Mesothelial cell of epicardium (in vitro differentiated cells): ENCODE data around the gene SLC22A23. TPM values are rescaled to one million over a fixed set of nuclear protein-coding genes. Genes with fewer than 3 reads are reported as not detected.

Source experiments
- DNase-seq, 2 experiments: peaks; one replicate each; pipeline ENCODE4 v3.0.0; 2021; ENCODE audit warnings: low spot score in 2 of 2; ENCODE audit not compliant: unreplicated experiment in 2 of 2
- H3K27ac Mint-ChIP-seq: 2 replicates; pipeline ENCODE4 v1.8.0; 2021; ENCODE audit warnings: mixed read lengths
- H3K27me3 Mint-ChIP-seq: 2 replicates; pipeline ENCODE4 v1.8.0; 2021; ENCODE audit warnings: low read depth, mixed read lengths
- H3K36me3 Mint-ChIP-seq: 2 replicates; pipeline ENCODE4 v1.8.0; 2021; ENCODE audit warnings: mixed read lengths
- H3K4me1 Mint-ChIP-seq: 2 replicates; pipeline ENCODE4 v1.8.0; 2021; ENCODE audit warnings: mixed read lengths
- H3K4me3 Mint-ChIP-seq: 2 replicates; pipeline ENCODE4 v1.8.0; 2021; ENCODE audit warnings: mild to moderate bottlenecking, moderate library complexity, mixed read lengths
- H3K9me3 Mint-ChIP-seq: 2 replicates; pipeline ENCODE4 v1.8.0; 2021; ENCODE audit warnings: mixed read lengths
- total RNA-seq: library from RNA; stranded (reverse); gene quantifications from 3 replicates; pipeline ENCODE4 v1.2.1, GENCODE V29; 2021
- TF ChIP-seq, protein P1 (sequence below): fragments of 200-600 bp; sonication (generic); IDR thresholded peaks from one replicate; pipeline ENCODE4 v1.5.0; 2021; ENCODE audit warnings: antibody characterized with exemption; ENCODE audit not compliant: unreplicated experiment

SLC22A23 gene
- total RNA-seq, 1 donor from 2014 or later = 25.0 TPM

DNA sequence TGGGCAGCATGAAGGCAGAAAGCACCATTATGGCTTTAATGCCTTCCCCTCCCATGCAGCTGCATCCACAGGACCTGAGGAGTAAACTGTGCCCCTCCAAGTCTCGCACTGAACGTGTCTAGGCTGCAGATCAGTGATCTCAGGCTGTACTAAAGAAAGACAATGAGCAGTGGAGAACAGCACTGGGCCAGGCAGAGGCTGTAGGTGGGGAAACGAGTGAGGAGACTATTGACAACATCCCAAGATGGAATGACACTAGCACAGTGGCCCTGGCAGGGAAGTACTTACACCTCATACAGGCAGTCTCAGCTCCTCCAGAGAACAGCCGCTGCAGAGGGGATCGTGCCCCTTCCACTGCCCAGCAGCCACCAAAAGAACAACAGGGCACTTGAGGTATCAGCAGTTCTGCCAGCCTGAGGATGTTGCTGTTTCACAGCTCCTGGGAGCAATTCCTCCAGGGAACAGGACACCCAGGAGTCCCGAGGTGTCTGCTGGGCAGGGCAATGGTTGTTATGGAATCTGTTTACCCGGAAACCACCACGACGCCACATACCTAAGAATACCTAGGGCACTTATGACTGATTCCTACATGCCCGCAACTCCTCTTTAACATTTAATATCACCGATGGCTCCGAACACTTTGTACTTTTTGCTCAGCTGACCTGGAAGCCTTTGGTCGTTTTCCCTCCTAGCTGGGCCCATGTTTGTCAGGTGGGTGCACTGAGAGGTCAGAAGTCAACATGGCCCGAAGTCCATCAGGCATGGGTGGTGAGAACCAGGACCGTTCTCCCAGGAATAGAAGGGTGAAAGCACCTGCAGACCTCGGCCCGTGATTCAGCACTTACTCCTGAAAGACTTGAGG lies 79.1 kb downstream of the SLC22A23 start:
- no peak overlapping the region for H3K4me3 Mint-ChIP-seq
- H3K9me3 Mint-ChIP-seq = no peaks in the 10 kb centered on the region
- no peaks in the 10 kb centered on the region for H3K27me3 Mint-ChIP-seq
- H3K36me3 Mint-ChIP-seq = no peaks in the 10 kb centered on the region
- peaks cover 54% of the 10 kb centered on the region for H3K4me1 Mint-ChIP-seq
- no peak for DNase-seq
- no peak overlapping the region for H3K27ac Mint-ChIP-seq
- TF ChIP-seq, protein P1, sequence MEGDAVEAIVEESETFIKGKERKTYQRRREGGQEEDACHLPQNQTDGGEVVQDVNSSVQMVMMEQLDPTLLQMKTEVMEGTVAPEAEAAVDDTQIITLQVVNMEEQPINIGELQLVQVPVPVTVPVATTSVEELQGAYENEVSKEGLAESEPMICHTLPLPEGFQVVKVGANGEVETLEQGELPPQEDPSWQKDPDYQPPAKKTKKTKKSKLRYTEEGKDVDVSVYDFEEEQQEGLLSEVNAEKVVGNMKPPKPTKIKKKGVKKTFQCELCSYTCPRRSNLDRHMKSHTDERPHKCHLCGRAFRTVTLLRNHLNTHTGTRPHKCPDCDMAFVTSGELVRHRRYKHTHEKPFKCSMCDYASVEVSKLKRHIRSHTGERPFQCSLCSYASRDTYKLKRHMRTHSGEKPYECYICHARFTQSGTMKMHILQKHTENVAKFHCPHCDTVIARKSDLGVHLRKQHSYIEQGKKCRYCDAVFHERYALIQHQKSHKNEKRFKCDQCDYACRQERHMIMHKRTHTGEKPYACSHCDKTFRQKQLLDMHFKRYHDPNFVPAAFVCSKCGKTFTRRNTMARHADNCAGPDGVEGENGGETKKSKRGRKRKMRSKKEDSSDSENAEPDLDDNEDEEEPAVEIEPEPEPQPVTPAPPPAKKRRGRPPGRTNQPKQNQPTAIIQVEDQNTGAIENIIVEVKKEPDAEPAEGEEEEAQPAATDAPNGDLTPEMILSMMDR = no peak

DNA sequence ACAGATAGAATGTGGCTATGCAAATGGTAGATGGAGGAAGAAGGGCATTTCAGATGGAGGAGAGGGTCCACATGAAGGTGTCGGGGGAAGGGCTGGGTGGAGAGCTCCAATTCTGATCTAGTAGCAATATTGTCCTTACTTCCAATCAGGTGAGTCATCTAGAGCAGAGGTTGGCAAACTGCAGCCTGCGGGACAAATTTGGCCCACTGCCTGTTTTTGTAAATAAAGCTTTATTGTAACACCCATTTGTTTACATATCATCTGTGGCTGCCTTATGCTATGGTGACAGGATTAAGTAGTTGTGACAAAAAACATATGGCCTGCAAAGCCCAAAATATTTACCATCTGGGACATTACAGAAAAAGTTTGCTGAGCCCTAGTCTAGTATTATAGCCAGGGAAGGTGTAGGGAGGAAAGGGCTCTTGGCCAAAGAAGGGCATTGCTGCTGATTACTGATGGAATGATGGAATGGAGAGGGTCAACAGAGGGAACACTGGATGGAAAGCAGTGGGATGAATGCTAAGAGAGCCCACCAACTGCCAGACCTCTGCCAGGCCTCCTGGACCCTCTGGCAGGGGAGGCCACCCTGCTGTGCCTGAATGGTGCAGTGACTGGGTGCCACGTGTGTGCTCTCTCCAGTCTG lies 79.8 kb downstream of the SLC22A23 start:
- H3K4me3 Mint-ChIP-seq = no peak overlapping the region
- H3K27me3 Mint-ChIP-seq = no peaks in the 10 kb centered on the region
- H3K9me3 Mint-ChIP-seq = no peaks in the 10 kb centered on the region
- no peaks in the 10 kb centered on the region for H3K36me3 Mint-ChIP-seq
- TF ChIP-seq, protein P1 = no peak
- DNase-seq = no peak
- H3K4me1 Mint-ChIP-seq = peaks cover 51% of the 10 kb centered on the region
- no peak overlapping the region for H3K27ac Mint-ChIP-seq

DNA sequence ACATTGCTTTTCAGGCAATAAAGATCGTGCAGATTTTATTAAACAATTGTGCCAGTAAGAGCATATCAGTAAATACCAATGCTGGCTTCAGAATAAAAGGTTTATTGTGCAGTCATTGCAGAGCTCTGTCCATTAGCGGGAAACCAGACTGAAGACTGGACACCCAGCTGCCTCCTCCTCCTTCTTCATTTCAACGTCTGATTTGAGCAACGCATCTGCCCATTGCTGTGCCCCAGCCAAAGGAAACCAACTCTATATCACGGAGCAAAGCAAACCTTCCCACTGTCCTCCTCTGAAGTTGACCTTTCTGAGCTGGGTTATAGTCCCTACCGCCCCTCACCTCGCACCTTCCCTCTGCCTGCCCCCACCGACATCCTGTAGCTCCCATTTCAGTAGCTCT lies 80.8 kb downstream of the SLC22A23 start:
- DNase-seq = no peak
- H3K27me3 Mint-ChIP-seq = no peaks in the 10 kb centered on the region
- peaks cover 42% of the 10 kb centered on the region for H3K4me1 Mint-ChIP-seq
- H3K36me3 Mint-ChIP-seq = no peaks in the 10 kb centered on the region
- H3K9me3 Mint-ChIP-seq = no peaks in the 10 kb centered on the region
- no peak overlapping the region for H3K27ac Mint-ChIP-seq
- TF ChIP-seq, protein P1 = no peak
- no peak overlapping the region for H3K4me3 Mint-ChIP-seq

DNA sequence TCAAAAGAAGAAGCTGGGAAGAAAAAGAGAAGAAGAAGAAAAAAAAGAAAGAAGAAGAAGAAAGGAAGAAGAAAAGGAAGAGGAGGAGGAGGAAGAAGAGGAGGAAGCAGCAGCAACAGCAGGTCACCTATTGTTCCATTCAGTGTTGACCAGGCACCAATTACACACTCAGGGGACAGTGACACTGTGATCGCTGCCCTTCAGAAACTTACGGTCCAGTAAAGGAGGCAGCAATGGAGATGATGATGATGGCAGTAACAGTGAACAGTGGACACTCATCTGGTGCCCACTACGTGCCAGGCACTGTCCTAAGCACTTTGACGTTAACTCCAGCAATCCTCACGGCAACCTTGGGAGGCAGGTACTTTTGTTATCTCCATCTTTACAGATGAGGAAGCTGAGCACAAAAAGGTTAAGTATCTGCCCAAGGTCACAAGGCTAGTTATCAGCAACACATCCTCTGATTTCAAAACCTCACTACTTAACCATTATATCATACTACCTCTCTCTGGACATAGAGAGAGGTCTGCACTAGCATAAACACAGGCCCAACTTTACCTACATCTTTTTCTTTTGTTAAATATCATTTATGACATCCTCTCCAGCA lies 83.2 kb downstream of the SLC22A23 start:
- TF ChIP-seq, protein P1 = no peak
- Mint-ChIP-seq H3K4me3 (no peak overlapping the region), H3K27me3 (no peaks in the 10 kb centered on the region), H3K4me1 (peaks cover 22% of the 10 kb centered on the region), H3K36me3 (no peaks in the 10 kb centered on the region), H3K27ac (no peak overlapping the region), H3K9me3 (no peaks in the 10 kb centered on the region)
- no peak for DNase-seq

DNA sequence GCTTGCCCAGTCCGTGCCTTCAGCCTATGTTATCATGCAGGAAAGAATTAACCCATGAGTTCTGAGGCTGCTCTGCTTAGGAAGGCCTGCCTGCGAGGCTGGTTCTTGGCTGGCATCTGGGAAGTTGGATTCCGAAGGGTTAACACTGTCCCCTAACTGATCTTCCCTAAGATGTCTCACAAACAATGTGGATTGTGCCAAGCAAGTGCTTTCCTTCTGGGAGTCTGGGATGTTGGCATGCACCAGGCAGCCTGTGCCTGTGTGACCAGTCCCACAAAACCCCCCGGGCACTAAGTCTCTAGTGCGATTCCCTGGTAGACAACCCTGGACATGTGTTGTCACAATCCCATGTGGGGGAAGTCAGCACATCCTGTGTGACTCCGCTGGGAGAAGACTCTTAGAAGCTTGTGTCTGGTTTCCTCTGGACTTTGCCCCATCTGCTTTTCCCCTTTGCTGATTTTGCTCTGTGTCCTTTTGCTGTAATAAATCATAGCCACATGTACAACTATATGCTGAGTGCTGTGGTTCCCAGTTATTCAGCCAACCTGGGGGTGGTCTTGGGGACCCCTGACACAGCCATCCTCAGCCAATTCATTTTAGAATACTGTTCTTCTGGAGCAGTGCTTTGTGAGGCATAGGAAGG lies 83.8 kb downstream of the SLC22A23 start:
- no peaks in the 10 kb centered on the region for H3K9me3 Mint-ChIP-seq
- H3K27ac Mint-ChIP-seq = no peak overlapping the region
- no peak overlapping the region for H3K4me3 Mint-ChIP-seq
- no peaks in the 10 kb centered on the region for H3K27me3 Mint-ChIP-seq
- no peak for DNase-seq
- peaks cover 19% of the 10 kb centered on the region for H3K4me1 Mint-ChIP-seq
- TF ChIP-seq, protein P1 = no peak
- no peaks in the 10 kb centered on the region for H3K36me3 Mint-ChIP-seq
